ENCODE results near the gene PTPRD. TPM values are rescaled to one million over a fixed set of nuclear protein-coding genes. Genes with fewer than 3 reads are reported as not detected.

PTPRD gene
- total RNA-seq, 1 experiment from 2014 or later, result 70.1 TPM

DNA sequence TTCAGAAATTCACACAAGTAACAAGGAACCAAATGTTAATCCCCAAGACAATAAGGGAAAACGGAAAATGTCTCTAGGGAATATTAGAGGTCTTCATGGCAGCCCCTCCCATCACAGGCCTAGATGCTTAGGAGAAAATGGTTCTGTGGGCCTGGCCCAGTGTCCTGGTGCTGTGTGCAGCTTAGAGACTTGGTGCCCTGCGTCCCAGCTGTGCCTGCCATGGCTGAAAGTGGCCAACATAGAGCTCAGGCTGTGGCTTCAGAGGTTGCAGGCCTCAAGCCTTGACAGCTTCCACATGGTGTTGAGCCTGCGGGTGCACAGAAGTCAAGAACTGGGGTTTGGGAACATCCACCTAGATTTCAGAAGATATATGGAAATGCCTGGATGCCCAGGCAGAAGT, 942.3 kb downstream of the PTPRD start:
- CTCF ChIA-PET, result no interaction called here
- peaks cover 3% of the 10 kb centered on the region for H3K27me3 Mint-ChIP-seq (ENCODE audit: insufficient read depth, unreplicated experiment)
- POLR2A ChIA-PET, result no interaction called here
- H3K27me3 ChIP-seq (replicated peaks; ENCODE audit: control insufficient read depth, insufficient read depth, low read length), result no peaks in the 10 kb centered on the region
- no peaks in the 10 kb centered on the region for H3K9me3 Mint-ChIP-seq (ENCODE audit: unreplicated experiment)
- no peak overlapping the region for H3K27ac Mint-ChIP-seq (ENCODE audit: unreplicated experiment)
- no peak overlapping the region for H3K4me3 ChIP-seq (ENCODE audit: low read depth, low read length)
- H3K9me3 ChIP-seq, result no peaks in the 10 kb centered on the region
- H3K4me1 ChIP-seq, result no peaks in the 10 kb centered on the region
- DNase-seq, result no peak
- BruUV-seq (replicated peaks), result no TSS peak
- no peak overlapping the region for H3K4me3 Mint-ChIP-seq (ENCODE audit: unreplicated experiment)
- intact Hi-C loops (cut with micrococcal nuclease; ENCODE audit: unreplicated experiment), result no loop called here
- TF ChIP-seq, protein P1, sequence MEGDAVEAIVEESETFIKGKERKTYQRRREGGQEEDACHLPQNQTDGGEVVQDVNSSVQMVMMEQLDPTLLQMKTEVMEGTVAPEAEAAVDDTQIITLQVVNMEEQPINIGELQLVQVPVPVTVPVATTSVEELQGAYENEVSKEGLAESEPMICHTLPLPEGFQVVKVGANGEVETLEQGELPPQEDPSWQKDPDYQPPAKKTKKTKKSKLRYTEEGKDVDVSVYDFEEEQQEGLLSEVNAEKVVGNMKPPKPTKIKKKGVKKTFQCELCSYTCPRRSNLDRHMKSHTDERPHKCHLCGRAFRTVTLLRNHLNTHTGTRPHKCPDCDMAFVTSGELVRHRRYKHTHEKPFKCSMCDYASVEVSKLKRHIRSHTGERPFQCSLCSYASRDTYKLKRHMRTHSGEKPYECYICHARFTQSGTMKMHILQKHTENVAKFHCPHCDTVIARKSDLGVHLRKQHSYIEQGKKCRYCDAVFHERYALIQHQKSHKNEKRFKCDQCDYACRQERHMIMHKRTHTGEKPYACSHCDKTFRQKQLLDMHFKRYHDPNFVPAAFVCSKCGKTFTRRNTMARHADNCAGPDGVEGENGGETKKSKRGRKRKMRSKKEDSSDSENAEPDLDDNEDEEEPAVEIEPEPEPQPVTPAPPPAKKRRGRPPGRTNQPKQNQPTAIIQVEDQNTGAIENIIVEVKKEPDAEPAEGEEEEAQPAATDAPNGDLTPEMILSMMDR (IDR thresholded peaks at IDR 0.05; ENCODE audit: insufficient read depth in 1 of 2, low read depth in 1 of 2, low read length in 1 of 2, severe bottlenecking in 1 of 2, unreplicated experiment in 1 of 2), result no peak
- no peaks in the 10 kb centered on the region for H3K36me3 Mint-ChIP-seq (ENCODE audit: insufficient read depth, unreplicated experiment)
- no peaks in the 10 kb centered on the region for H3K36me3 ChIP-seq (ENCODE audit: control insufficient read depth, insufficient read depth, low read length)
- H3K4me1 Mint-ChIP-seq (ENCODE audit: low read depth, unreplicated experiment), result no peaks in the 10 kb centered on the region

DNA sequence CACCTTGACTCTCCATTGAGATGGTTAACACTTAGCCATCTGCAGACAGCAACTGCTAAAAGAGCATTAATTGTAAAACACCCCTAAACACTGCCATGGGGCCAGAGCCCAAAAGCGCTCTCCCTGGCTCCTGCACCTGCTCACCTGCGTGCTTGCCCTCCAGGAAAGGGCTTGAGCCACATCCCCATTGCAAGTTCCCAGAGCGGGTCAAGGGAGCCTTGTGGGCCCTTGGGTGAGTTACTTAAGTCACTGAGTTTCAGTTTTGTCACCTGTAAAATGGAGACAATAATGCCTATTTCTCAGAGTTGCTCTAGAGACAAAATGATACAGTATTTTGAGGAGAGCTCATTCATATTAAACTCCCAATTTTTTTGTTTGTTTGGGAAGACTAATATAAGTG, 967.8 kb downstream of the PTPRD start:
- no peaks in the 10 kb centered on the region for H3K27me3 Mint-ChIP-seq (ENCODE audit: insufficient read depth, unreplicated experiment)
- ChIA-PET POLR2A (no interaction called here), CTCF (no interaction called here)
- no peaks in the 10 kb centered on the region for H3K9me3 ChIP-seq
- no peaks in the 10 kb centered on the region for H3K27me3 ChIP-seq (replicated peaks; ENCODE audit: control insufficient read depth, insufficient read depth, low read length)
- TF ChIP-seq, protein P1 (IDR thresholded peaks at IDR 0.05; ENCODE audit: insufficient read depth in 1 of 2, low read depth in 1 of 2, low read length in 1 of 2, severe bottlenecking in 1 of 2, unreplicated experiment in 1 of 2), result no peak
- H3K36me3 ChIP-seq (ENCODE audit: control insufficient read depth, insufficient read depth, low read length), result no peaks in the 10 kb centered on the region
- BruUV-seq (replicated peaks), result no TSS peak
- H3K4me3 ChIP-seq (ENCODE audit: low read depth, low read length), result no peak overlapping the region
- intact Hi-C loops (cut with micrococcal nuclease; ENCODE audit: unreplicated experiment), result no loop called here
- H3K36me3 Mint-ChIP-seq (ENCODE audit: insufficient read depth, unreplicated experiment), result no peaks in the 10 kb centered on the region
- DNase-seq, result no peak
- H3K4me1 ChIP-seq, result no peaks in the 10 kb centered on the region
- H3K9me3 Mint-ChIP-seq (ENCODE audit: unreplicated experiment), result no peaks in the 10 kb centered on the region
- no peak overlapping the region for H3K4me3 Mint-ChIP-seq (ENCODE audit: unreplicated experiment)
- H3K4me1 Mint-ChIP-seq (ENCODE audit: low read depth, unreplicated experiment), result no peaks in the 10 kb centered on the region
- H3K27ac Mint-ChIP-seq (ENCODE audit: unreplicated experiment), result no peak overlapping the region

DNA sequence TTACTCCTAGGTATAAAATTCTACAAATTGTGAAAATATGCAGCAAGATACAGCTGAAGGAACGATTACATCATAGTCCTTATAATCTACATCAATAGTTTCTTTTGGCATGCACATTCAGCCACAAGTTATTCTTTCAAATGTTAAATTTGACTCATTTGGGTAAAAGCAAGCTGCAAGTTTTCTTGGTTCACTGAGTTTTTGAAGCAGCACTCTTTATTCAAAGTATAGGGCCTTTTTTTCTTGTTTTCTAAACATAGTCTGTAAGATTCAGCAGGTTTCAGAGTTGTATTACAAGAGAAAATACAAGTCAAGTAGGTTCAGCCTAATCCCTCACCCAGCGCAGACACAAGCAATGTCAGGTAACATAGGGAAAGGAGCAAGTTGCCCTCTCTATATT, 981.5 kb downstream of the PTPRD start:
- TF ChIP-seq, protein P1 (IDR thresholded peaks at IDR 0.05; ENCODE audit: insufficient read depth in 1 of 2, low read depth in 1 of 2, low read length in 1 of 2, severe bottlenecking in 1 of 2, unreplicated experiment in 1 of 2), result no peak
- no peaks in the 10 kb centered on the region for H3K9me3 Mint-ChIP-seq (ENCODE audit: unreplicated experiment)

More for the DNA sequence above, 981.5 kb downstream of the PTPRD start:
- Histone ChIP-seq H3K27me3 (replicated peaks; ENCODE audit: control insufficient read depth, insufficient read depth, low read length) (no peaks in the 10 kb centered on the region), H3K36me3 (ENCODE audit: control insufficient read depth, insufficient read depth, low read length) (no peaks in the 10 kb centered on the region), H3K4me3 (ENCODE audit: low read depth, low read length) (no peak overlapping the region), H3K9me3 (no peaks in the 10 kb centered on the region), H3K4me1 (no peaks in the 10 kb centered on the region)
- Mint-ChIP-seq H3K4me3 (ENCODE audit: unreplicated experiment) (no peak overlapping the region), H3K4me1 (ENCODE audit: low read depth, unreplicated experiment) (no peaks in the 10 kb centered on the region), H3K36me3 (ENCODE audit: insufficient read depth, unreplicated experiment) (no peaks in the 10 kb centered on the region), H3K27ac (ENCODE audit: unreplicated experiment) (no peak overlapping the region), H3K27me3 (ENCODE audit: insufficient read depth, unreplicated experiment) (peaks cover 3% of the 10 kb centered on the region)
- ChIA-PET POLR2A (no interaction called here), CTCF (no interaction called here)
- intact Hi-C loops (cut with micrococcal nuclease; ENCODE audit: unreplicated experiment), result no loop called here
- DNase-seq, result no peak
- BruUV-seq (replicated peaks), result no TSS peak
